CD4-positive, alpha-beta T cell (primary cell): ENCODE measurements around the gene TMEM121. TPM values are rescaled to one million over a fixed set of nuclear protein-coding genes. Genes with fewer than 3 reads are reported as not detected.

Experiments used
- ATAC-seq: fragments of 200-7000 bp; cut with Tn5 transposase; one replicate; pipeline ENCODE4 v1.10.0; 2022; ENCODE audit warnings: mild to moderate bottlenecking; ENCODE audit not compliant: poor library complexity
- CTCF ChIA-PET: fragments of 350-600 bp; sonication (Branson Sonifier 250); formaldehyde crosslinking; loops from one replicate; lab custom pipeline; 2021; ENCODE audit warnings: antibody characterized with exemption, inconsistent platforms; lab: Charles Lee
- POLR2A ChIA-PET: fragments of 350-600 bp; sonication (Branson Sonifier 250); formaldehyde crosslinking; loops from one replicate; lab custom pipeline; 2021; ENCODE audit warnings: antibody characterized with exemption, inconsistent platforms; lab: Charles Lee
- DNase-seq, 14 experiments: peaks; one replicate each; pipeline ENCODE4 v3.0.0-alpha.2; 2013 to 2020; ENCODE audit warnings: mixed read lengths in 2 of 14
- H3K27ac ChIP-seq, 2 donors: one replicate each; pipeline versions ENCODE4 v1.5.1 to v1.7.0; 2013; ENCODE audit warnings: low read length in 2 of 2, low read depth in 1 of 2, mild to moderate bottlenecking in 1 of 2
- H3K27me3 ChIP-seq, 2 experiments: 1 replicate in 1 of 2; 2 replicates in 1 of 2; pipeline versions ENCODE4 v1.6.1 to v1.7.0; 2013; ENCODE audit warnings: low read length in 2 of 2, control low read depth in 1 of 2, mild to moderate bottlenecking in 1 of 2, moderate library complexity in 1 of 2; ENCODE audit not compliant: insufficient read depth in 2 of 2, control insufficient read depth in 1 of 2
- H3K36me3 ChIP-seq: one replicate; pipeline ENCODE4 v1.6.1; 2013; ENCODE audit warnings: low read length, control low read depth; ENCODE audit not compliant: insufficient read depth
- H3K4me1 ChIP-seq: one replicate; pipeline ENCODE4 v1.6.1; 2013; ENCODE audit warnings: low read length, control low read depth; ENCODE audit not compliant: insufficient read depth
- H3K4me3 ChIP-seq: one replicate; pipeline ENCODE4 v1.5.1; 2013; ENCODE audit warnings: mild to moderate bottlenecking, low read length, moderate library complexity
- H3K9me3 ChIP-seq, 2 experiments: 1 replicate in 1 of 2; 2 replicates in 1 of 2; pipeline versions ENCODE4 v1.6.1 to v1.7.0; 2013; ENCODE audit warnings: low read length in 2 of 2, mild to moderate bottlenecking in 2 of 2, control low read depth in 1 of 2, moderate library complexity in 1 of 2; ENCODE audit not compliant: control insufficient read depth in 1 of 2, insufficient read depth in 1 of 2
- H3K27ac Mint-ChIP-seq: one replicate; pipeline ENCODE4 v1.8.0; 2020; ENCODE audit warnings: mixed read lengths
- H3K27me3 Mint-ChIP-seq: one replicate; pipeline ENCODE4 v1.8.0; 2021; ENCODE audit warnings: mixed read lengths
- H3K36me3 Mint-ChIP-seq: one replicate; pipeline ENCODE4 v1.8.0; 2021; ENCODE audit warnings: low read depth, mixed read lengths
- H3K4me1 Mint-ChIP-seq: one replicate; pipeline ENCODE4 v1.8.0; 2021; ENCODE audit warnings: low read depth, mixed read lengths
- H3K4me3 Mint-ChIP-seq: one replicate; pipeline ENCODE4 v1.8.0; 2020; ENCODE audit warnings: mild to moderate bottlenecking, mixed read lengths
- H3K9me3 Mint-ChIP-seq: one replicate; pipeline ENCODE4 v1.8.0; 2020; ENCODE audit warnings: mixed read lengths
- CTCF ChIP-seq: fragments of 200-600 bp; IDR thresholded peaks from one replicate; pipeline ENCODE4 v1.8.0; 2022; ENCODE audit warnings: antibody characterized with exemption, mild to moderate bottlenecking
- intact Hi-C, 2 experiments: fragments of 100-400 bp; cut with DNase I in 1 of 2; cut with micrococcal nuclease in 1 of 2; formaldehyde crosslinking; loops; one replicate each; pipeline versions ENCODE4 v1.15.1 to v1.9.0; 2023 to 2025; cut with DNase I, micrococcal nuclease
- total RNA-seq, 174 experiments: library from RNA in 2 of 174; stranded (reverse) in 2 of 174; gene quantifications; one replicate each; pipeline ENCODE4 v1.2.3 and lab custom pipeline; 2021 to 2026

TMEM121 gene
- total RNA-seq, 2 experiments from 2014 or later: 1.6 to 1.7 TPM

- H3K4me1 Mint-ChIP-seq: peaks cover 21% of the 10 kb centered on the region
- Histone ChIP-seq H3K27ac (peak within 1 kb of the TSS; percentile 88 to 95), H3K36me3 (peaks cover 13% of the 10 kb centered on the region), H3K4me3 (peak within 1 kb of the TSS; percentile 97), H3K9me3 (no peaks in the 10 kb centered on the region), H3K27me3 (no peaks in the 10 kb centered on the region), H3K4me1 (peaks cover 51% of the 10 kb centered on the region)
- H3K27me3 Mint-ChIP-seq: no peaks in the 10 kb centered on the region
- peak within 1 kb of the TSS; percentile 89 for H3K4me3 Mint-ChIP-seq
- POLR2A ChIA-PET: interaction anchor here (0.7 to 3.9 kb wide), 16 partner anchors 12 to 690 kb away, joined by 3 to 154 read pairs (median 10); partner anchors contain the start of genes BRF1, CDCA4, GPR132 and PACS2
- ATAC-seq (peak; percentile 66), DNase-seq (peak; percentile 98 to 100 (median 98))
- TF ChIP-seq CTCF: peak; percentile 61
- peaks cover 12% of the 10 kb centered on the region for H3K36me3 Mint-ChIP-seq
- H3K9me3 Mint-ChIP-seq: no peaks in the 10 kb centered on the region
- peak within 1 kb of the TSS; percentile 97 for H3K27ac Mint-ChIP-seq
- intact Hi-C loops: loop anchor here (1.0 to 10.0 kb wide), 11 partner anchors 8 to 696 kb away; partner anchors contain the start of genes AKT1 (in 1 of the 2), GPR132 (in 1 of the 2), PACS2 (in 1 of the 2) and TEX22 (in 1 of the 2)
- CTCF ChIA-PET: interaction anchor here (0.7 to 6.3 kb wide), 21 partner anchors 9 to 176 kb away, joined by 3 to 155 read pairs (median 5); partner anchors contain the start of genes CRIP2, PACS2 and TEX22
Measured at GRCh38 chr14:105490572-105491365, 35.6 kb upstream of the TMEM121 start, which contains the start of gene TEDC1. TSS of gene TEDC1 (plus strand) at chr14:105491246. CDS start at chr14:105491376, 130 bp downstream.

GRCh38 chr14:105491366-105491973, 34.9 kb upstream of the TMEM121 start:
- H3K36me3 ChIP-seq: peaks cover 13% of the 10 kb centered on the region
- peaks cover 44% of the 10 kb centered on the region for H3K4me1 ChIP-seq
- Mint-ChIP-seq H3K27ac (peak overlapping the region; percentile 91), H3K9me3 (no peaks in the 10 kb centered on the region), H3K27me3 (no peaks in the 10 kb centered on the region), H3K36me3 (peaks cover 12% of the 10 kb centered on the region), H3K4me1 (peaks cover 18% of the 10 kb centered on the region), H3K4me3 (peak overlapping the region; percentile 89)
- DNase-seq (peak; percentile 63 to 94 (median 81)), ATAC-seq (peak; percentile 16)
- no peaks in the 10 kb centered on the region for H3K27me3 ChIP-seq
- TF ChIP-seq CTCF: no peak
- H3K4me3 ChIP-seq: peak overlapping the region; percentile 50
- intact Hi-C loops: loop anchor here (1.0 to 10.0 kb wide), 6 partner anchors 37 to 697 kb away; partner anchors contain the start of genes AKT1 (in 1 of the 2), GPR132 (in 1 of the 2), PACS2 (in 1 of the 2) and TEX22 (in 1 of the 2)
- ChIA-PET POLR2A (interaction anchor here (1.0 to 3.9 kb wide), 7 partner anchors 13 to 471 kb away, joined by 3 to 154 read pairs (median 12); partner anchors contain the start of genes BRF1, CDCA4, PACS2 and TEX22), CTCF (interaction anchor here (0.5 to 6.3 kb wide), 10 partner anchors 10 to 140 kb away, joined by 3 to 155 read pairs (median 10); partner anchors contain the start of gene CRIP2)
- peak overlapping the region; percentile 58 to 95 for H3K27ac ChIP-seq
- no peaks in the 10 kb centered on the region for H3K9me3 ChIP-seq
